ENCODE data around the gene SYT2.

The SYT2 gene

GRCh38 chr1:202572867-202573266 lies 137.4 kb downstream of the SYT2 start:
- H3K9ac ChIP-seq (ENCODE audit: low read length), result peak overlapping the region; percentile 8
- H3K27ac ChIP-seq (ENCODE audit: low read depth, low read length), result no peak overlapping the region
- H3K9me3 ChIP-seq (ENCODE audit: low read length), result no peaks in the 10 kb centered on the region
- H3K4me1 ChIP-seq (ENCODE audit: insufficient read depth, low read length), result peaks cover 97% of the 10 kb centered on the region
- peaks cover 73% of the 10 kb centered on the region for H3K36me3 ChIP-seq (ENCODE audit: insufficient read depth, low read length)
- no peaks in the 10 kb centered on the region for H3K27me3 ChIP-seq (ENCODE audit: control insufficient read depth in 1 of 2, insufficient read depth in 2 of 2, low read length in 2 of 2)
- H3K4me3 ChIP-seq (ENCODE audit: low read depth in 1 of 2, low read length in 2 of 2), result no peak overlapping the region

- H3K9me3 ChIP-seq (ENCODE audit: low read length), result no peaks in the 10 kb centered on the region
- no peaks in the 10 kb centered on the region for H3K27me3 ChIP-seq (ENCODE audit: control insufficient read depth in 1 of 2, insufficient read depth in 2 of 2, low read length in 2 of 2)
- no peak overlapping the region for H3K4me3 ChIP-seq (ENCODE audit: low read depth in 1 of 2, low read length in 2 of 2)
- no peak overlapping the region for H3K9ac ChIP-seq (ENCODE audit: low read length)
- H3K27ac ChIP-seq (ENCODE audit: low read depth, low read length), result peak overlapping the region; percentile 24
- peaks cover 97% of the 10 kb centered on the region for H3K4me1 ChIP-seq (ENCODE audit: insufficient read depth, low read length)
- H3K36me3 ChIP-seq (ENCODE audit: insufficient read depth, low read length), result peaks cover 83% of the 10 kb centered on the region
Measured at GRCh38 chr1:202571719-202572339, 138.4 kb downstream of the SYT2 start.

DNA sequence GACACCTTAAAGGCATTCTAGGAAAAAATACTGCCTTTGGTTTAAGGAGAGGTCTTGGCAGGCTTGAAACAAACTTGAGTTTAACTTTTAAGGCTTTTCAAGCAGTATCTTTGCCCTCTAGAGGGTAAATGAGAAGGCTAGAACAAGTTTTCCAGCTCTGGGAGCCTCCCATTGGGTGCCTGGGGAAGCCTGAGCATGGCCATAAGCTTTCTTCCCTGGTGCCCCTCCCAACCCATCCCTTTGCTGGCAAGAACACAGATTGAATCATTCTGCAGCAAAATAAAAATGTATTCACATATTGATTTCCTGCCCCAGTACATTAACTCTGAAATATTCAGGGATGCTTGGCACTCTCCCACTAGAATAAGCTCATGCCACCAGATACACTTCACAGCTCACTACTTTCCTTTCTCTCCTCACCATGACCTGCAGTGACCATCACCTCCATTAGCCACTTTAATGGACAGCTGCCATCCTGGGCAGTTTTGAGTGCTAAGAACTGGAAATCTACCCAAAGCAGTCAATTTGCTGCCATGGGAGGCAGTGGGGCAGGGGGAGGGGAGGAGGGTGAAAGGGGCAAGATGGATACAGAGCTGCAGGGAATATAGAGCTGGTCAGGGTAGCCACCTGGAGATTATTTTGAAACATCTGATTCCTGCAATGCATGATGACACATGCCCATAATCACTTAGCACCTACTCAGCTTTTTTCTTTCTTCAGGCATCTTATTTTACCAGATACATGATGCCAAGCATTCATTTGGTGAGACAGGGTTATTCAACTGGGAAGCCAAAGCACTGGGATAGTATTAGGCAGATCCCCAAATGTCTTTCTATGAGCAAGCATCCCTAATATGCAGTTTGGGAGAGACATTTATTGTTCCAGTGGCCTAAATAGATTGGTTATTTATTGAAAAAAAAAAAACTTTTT lies 140.6 kb downstream of the SYT2 start:
- Histone ChIP-seq H3K27me3 (ENCODE audit: control insufficient read depth in 1 of 2, insufficient read depth in 2 of 2, low read length in 2 of 2) (no peaks in the 10 kb centered on the region), H3K36me3 (ENCODE audit: insufficient read depth, low read length) (peaks cover 90% of the 10 kb centered on the region), H3K4me1 (ENCODE audit: insufficient read depth, low read length) (peaks cover 98% of the 10 kb centered on the region), H3K9me3 (ENCODE audit: low read length) (no peaks in the 10 kb centered on the region), H3K9ac (ENCODE audit: low read length) (no peak overlapping the region), H3K27ac (ENCODE audit: low read depth, low read length) (peak overlapping the region; percentile 51), H3K4me3 (ENCODE audit: low read depth in 1 of 2, low read length in 2 of 2) (no peak overlapping the region)

DNA sequence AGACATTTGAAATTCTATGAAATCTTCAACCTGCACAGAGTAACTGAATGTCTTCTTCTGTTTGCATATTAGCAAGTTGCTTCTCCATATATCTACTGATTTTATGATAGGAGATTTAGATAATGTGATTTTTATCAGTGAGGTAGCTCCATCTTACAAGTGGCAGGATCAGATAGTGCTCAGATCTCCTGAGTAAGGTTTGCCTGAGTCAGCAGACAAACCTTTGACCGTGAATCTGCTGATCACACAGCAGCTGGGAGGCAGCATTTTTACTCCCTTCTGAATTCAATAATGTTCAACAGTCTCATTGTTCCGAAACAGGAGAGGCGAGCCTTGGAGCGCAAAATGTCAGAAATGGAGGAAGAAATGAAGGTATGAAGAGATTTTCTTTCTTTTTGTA lies 141.4 kb downstream of the SYT2 start:
- Histone ChIP-seq H3K9me3 (ENCODE audit: low read length) (no peaks in the 10 kb centered on the region), H3K27ac (ENCODE audit: low read depth, low read length) (peak overlapping the region; percentile 48), H3K4me3 (ENCODE audit: low read depth in 1 of 2, low read length in 2 of 2) (no peak overlapping the region), H3K9ac (ENCODE audit: low read length) (no peak overlapping the region), H3K36me3 (ENCODE audit: insufficient read depth, low read length) (peaks cover 91% of the 10 kb centered on the region), H3K27me3 (ENCODE audit: control insufficient read depth in 1 of 2, insufficient read depth in 2 of 2, low read length in 2 of 2) (no peaks in the 10 kb centered on the region), H3K4me1 (ENCODE audit: insufficient read depth, low read length) (peaks cover 98% of the 10 kb centered on the region)

- peak overlapping the region; percentile 48 for H3K27ac ChIP-seq (ENCODE audit: low read depth, low read length)
- H3K36me3 ChIP-seq (ENCODE audit: insufficient read depth, low read length), result peaks cover 91% of the 10 kb centered on the region
- peaks cover 98% of the 10 kb centered on the region for H3K4me1 ChIP-seq (ENCODE audit: insufficient read depth, low read length)
- H3K27me3 ChIP-seq (ENCODE audit: control insufficient read depth in 1 of 2, insufficient read depth in 2 of 2, low read length in 2 of 2), result no peaks in the 10 kb centered on the region
- no peak overlapping the region for H3K9ac ChIP-seq (ENCODE audit: low read length)
- H3K9me3 ChIP-seq (ENCODE audit: low read length), result no peaks in the 10 kb centered on the region
- no peak overlapping the region for H3K4me3 ChIP-seq (ENCODE audit: low read depth in 1 of 2, low read length in 2 of 2)
Measured at GRCh38 chr1:202568410-202568809, 141.8 kb downstream of the SYT2 start.

DNA sequence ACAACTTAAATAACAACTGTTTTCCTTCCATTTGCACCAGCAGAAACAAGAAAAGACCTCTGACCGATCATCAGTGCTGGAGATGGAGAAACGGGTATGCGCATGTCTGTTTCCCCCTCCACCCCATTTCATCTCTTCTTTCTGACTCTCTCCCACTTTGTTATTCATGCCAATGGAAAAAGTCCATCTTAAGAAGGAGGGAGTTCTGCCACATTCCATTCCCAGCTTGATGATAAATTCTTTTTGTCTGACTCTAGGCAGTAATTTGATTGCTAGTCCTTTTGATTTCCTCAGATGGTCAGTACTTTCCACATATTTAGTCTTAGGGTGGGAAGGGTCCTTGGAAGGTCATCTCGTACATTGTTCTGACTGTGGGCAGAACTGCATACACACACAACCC lies 142.5 kb downstream of the SYT2 start:
- no peak overlapping the region for H3K9ac ChIP-seq (ENCODE audit: low read length)
- peak overlapping the region; percentile 48 for H3K27ac ChIP-seq (ENCODE audit: low read depth, low read length)
- peaks cover 91% of the 10 kb centered on the region for H3K36me3 ChIP-seq (ENCODE audit: insufficient read depth, low read length)
- H3K4me1 ChIP-seq (ENCODE audit: insufficient read depth, low read length), result peaks cover 97% of the 10 kb centered on the region
- no peaks in the 10 kb centered on the region for H3K9me3 ChIP-seq (ENCODE audit: low read length)
- no peak overlapping the region for H3K4me3 ChIP-seq (ENCODE audit: low read depth in 1 of 2, low read length in 2 of 2)
- no peaks in the 10 kb centered on the region for H3K27me3 ChIP-seq (ENCODE audit: control insufficient read depth in 1 of 2, insufficient read depth in 2 of 2, low read length in 2 of 2)

GRCh38 chr1:202565890-202566602 lies 144.2 kb downstream of the SYT2 start:
- no peaks in the 10 kb centered on the region for H3K9me3 ChIP-seq (ENCODE audit: low read length)
- H3K9ac ChIP-seq (ENCODE audit: low read length), result no peak overlapping the region
- no peak overlapping the region for H3K4me3 ChIP-seq (ENCODE audit: low read depth in 1 of 2, low read length in 2 of 2)
- H3K4me1 ChIP-seq (ENCODE audit: insufficient read depth, low read length), result peaks cover 97% of the 10 kb centered on the region
- H3K27me3 ChIP-seq (ENCODE audit: control insufficient read depth in 1 of 2, insufficient read depth in 2 of 2, low read length in 2 of 2), result no peaks in the 10 kb centered on the region
- H3K27ac ChIP-seq (ENCODE audit: low read depth, low read length), result peak overlapping the region; percentile 80
- H3K36me3 ChIP-seq (ENCODE audit: insufficient read depth, low read length), result peaks cover 92% of the 10 kb centered on the region

GRCh38 chr1:202564958-202565495 lies 145.2 kb downstream of the SYT2 start:
- H3K4me1 ChIP-seq (ENCODE audit: insufficient read depth, low read length), result peaks cover 88% of the 10 kb centered on the region
- H3K9ac ChIP-seq (ENCODE audit: low read length), result peak overlapping the region; percentile 18
- no peak overlapping the region for H3K4me3 ChIP-seq (ENCODE audit: low read depth in 1 of 2, low read length in 2 of 2)
- peaks cover 81% of the 10 kb centered on the region for H3K36me3 ChIP-seq (ENCODE audit: insufficient read depth, low read length)
- H3K9me3 ChIP-seq (ENCODE audit: low read length), result no peaks in the 10 kb centered on the region
- H3K27ac ChIP-seq (ENCODE audit: low read depth, low read length), result peak overlapping the region; percentile 80
- H3K27me3 ChIP-seq (ENCODE audit: control insufficient read depth in 1 of 2, insufficient read depth in 2 of 2, low read length in 2 of 2), result no peaks in the 10 kb centered on the region

DNA sequence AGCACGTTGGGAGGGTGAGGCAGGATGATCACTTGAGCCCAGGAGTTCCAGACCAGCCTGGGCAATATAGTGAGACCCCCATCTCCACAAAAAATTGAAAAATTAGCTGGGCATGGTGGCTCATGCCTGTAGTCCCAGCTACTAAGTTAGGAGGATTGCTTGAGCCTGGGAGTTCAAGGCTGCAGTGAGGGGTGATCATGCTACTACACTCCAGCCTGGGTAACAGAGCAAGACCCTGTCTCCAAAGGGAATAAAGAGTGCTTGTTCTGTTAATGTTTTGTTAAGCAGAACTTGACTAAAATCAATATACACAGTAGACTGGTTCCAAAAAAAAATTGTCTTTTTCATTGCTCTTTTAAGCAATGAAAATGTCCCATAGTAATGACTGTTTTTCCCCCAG lies 146.4 kb downstream of the SYT2 start:
- H3K4me1 ChIP-seq (ENCODE audit: insufficient read depth, low read length), result peaks cover 76% of the 10 kb centered on the region
- peak overlapping the region; percentile 57 for H3K27ac ChIP-seq (ENCODE audit: low read depth, low read length)
- no peak overlapping the region for H3K4me3 ChIP-seq (ENCODE audit: low read depth in 1 of 2, low read length in 2 of 2)
- no peaks in the 10 kb centered on the region for H3K9me3 ChIP-seq (ENCODE audit: low read length)
- H3K36me3 ChIP-seq (ENCODE audit: insufficient read depth, low read length), result peaks cover 69% of the 10 kb centered on the region
- no peaks in the 10 kb centered on the region for H3K27me3 ChIP-seq (ENCODE audit: control insufficient read depth in 1 of 2, insufficient read depth in 2 of 2, low read length in 2 of 2)
- no peak overlapping the region for H3K9ac ChIP-seq (ENCODE audit: low read length)

GRCh38 chr1:202562444-202563060 lies 147.7 kb downstream of the SYT2 start:
- Histone ChIP-seq H3K9ac (ENCODE audit: low read length) (peak overlapping the region; percentile 37), H3K4me1 (ENCODE audit: insufficient read depth, low read length) (peaks cover 73% of the 10 kb centered on the region), H3K4me3 (ENCODE audit: low read depth in 1 of 2, low read length in 2 of 2) (peak overlapping the region in 1 of 2 donors; percentile 16), H3K9me3 (ENCODE audit: low read length) (no peaks in the 10 kb centered on the region), H3K27me3 (ENCODE audit: control insufficient read depth in 1 of 2, insufficient read depth in 2 of 2, low read length in 2 of 2) (no peaks in the 10 kb centered on the region), H3K36me3 (ENCODE audit: insufficient read depth, low read length) (peaks cover 58% of the 10 kb centered on the region), H3K27ac (ENCODE audit: low read depth, low read length) (peak overlapping the region; percentile 80)

All from muscle layer of colon (tissue), 2 donors.